Measurements from ENCODE around the gene CREB3L2.

DNA sequence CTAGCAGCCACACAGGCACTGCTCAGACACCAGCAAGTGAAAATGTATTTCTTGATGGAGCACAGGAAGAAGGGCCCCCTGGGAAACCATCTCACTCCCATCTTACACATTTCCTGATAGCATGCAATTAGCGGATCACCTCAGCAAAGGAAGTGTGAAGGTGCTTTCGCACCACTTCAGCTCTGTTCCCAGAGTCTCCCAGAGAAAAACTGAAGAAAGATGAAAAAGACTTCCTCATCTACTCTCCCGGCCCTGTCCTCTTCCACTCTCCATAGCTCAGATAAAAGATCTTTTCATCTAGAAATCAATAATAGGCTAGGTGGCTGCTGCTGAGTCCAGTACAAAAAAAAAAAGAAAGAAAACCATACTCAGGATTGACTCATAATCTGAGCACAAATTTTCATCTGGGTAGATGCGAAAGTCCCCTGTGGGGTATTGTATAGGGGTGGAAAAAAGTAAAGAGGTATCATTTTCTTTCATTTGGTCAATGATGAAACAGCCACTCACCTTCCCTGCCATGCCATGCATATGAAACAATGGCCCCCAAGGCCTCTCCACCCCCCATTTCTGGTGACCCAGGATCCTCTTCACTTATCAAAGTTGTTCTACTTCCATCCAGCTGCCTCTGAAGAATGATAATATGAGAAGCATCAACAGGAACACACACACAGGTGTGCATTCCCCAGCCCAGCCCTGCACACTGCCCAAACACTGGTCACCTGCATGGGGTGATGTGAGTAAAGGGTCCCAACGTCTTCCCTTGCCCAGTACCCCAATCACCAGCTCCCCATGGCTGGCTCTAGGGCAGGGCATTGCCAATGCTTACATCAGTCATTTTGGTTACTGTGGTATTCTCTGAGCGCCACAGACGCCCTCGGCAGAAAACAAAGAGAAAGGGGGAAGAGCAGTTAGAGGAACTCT, 106.3 kb downstream of the CREB3L2 start:
- TF ChIP-seq, protein P1, sequence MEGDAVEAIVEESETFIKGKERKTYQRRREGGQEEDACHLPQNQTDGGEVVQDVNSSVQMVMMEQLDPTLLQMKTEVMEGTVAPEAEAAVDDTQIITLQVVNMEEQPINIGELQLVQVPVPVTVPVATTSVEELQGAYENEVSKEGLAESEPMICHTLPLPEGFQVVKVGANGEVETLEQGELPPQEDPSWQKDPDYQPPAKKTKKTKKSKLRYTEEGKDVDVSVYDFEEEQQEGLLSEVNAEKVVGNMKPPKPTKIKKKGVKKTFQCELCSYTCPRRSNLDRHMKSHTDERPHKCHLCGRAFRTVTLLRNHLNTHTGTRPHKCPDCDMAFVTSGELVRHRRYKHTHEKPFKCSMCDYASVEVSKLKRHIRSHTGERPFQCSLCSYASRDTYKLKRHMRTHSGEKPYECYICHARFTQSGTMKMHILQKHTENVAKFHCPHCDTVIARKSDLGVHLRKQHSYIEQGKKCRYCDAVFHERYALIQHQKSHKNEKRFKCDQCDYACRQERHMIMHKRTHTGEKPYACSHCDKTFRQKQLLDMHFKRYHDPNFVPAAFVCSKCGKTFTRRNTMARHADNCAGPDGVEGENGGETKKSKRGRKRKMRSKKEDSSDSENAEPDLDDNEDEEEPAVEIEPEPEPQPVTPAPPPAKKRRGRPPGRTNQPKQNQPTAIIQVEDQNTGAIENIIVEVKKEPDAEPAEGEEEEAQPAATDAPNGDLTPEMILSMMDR (IDR thresholded peaks at IDR 0.05), result no peak
- no peak for TF ChIP-seq POLR2A (IDR thresholded peaks at IDR 0.05)
